Vagina (tissue), 2 donors: ENCODE measurements around the gene RBM34. TPM values are rescaled to one million over a fixed set of nuclear protein-coding genes. Genes with fewer than 3 reads are reported as not detected.

Source experiments
- DNase-seq, 2 donors: peaks; one replicate each; pipeline ENCODE4 v3.0.0-alpha.2; 2017; ENCODE audit errors: extremely low spot score in 2 of 2
- H3K27ac ChIP-seq: fragments of 200-600 bp; sonication (generic); one replicate; pipeline ENCODE4 v1.5.1; 2019
- H3K27me3 ChIP-seq: fragments of 200-600 bp; sonication (generic); one replicate; pipeline ENCODE4 v1.5.1; 2019
- H3K36me3 ChIP-seq, 2 donors: fragments of 200-600 bp; sonication (generic); one replicate each; pipeline ENCODE4 v1.5.1; 2017 to 2019
- H3K4me1 ChIP-seq: fragments of 200-600 bp; sonication (generic); one replicate; pipeline ENCODE4 v1.5.1; 2019
- H3K4me3 ChIP-seq, 2 donors: fragments of 200-600 bp; sonication (generic); 1 replicate in 1 of 2; 2 replicates in 1 of 2; pipeline ENCODE4 v1.5.1; 2016 to 2019
- H3K9me3 ChIP-seq: fragments of 200-600 bp; sonication (generic); one replicate; pipeline ENCODE4 v1.5.1; 2019
- POLR2A ChIP-seq, 2 donors: fragments of 450-650 bp; IDR thresholded peaks; one replicate each; pipeline ENCODE4 v1.6.1; 2017; ENCODE audit warnings: antibody characterized with exemption in 2 of 2, mild to moderate bottlenecking in 2 of 2, moderate library complexity in 2 of 2
- POLR2AphosphoS5 ChIP-seq, 2 donors: sonication (generic); formaldehyde crosslinking; IDR thresholded peaks; one replicate each; pipeline ENCODE4 v1.9.0; 2017; ENCODE audit warnings: antibody characterized with exemption in 2 of 2, mild to moderate bottlenecking in 2 of 2, low read depth in 1 of 2; ENCODE audit not compliant: insufficient read depth in 1 of 2
- intact Hi-C: fragments of 100-400 bp; cut with DNase I; formaldehyde crosslinking; loops from one replicate; pipeline ENCODE4 v1.15.1; 2023
- total RNA-seq: library from RNA; depleted of rRNA; stranded (reverse); fragments of >200 nt; gene quantifications from one replicate; pipeline ENCODE4 v1.2.3, GENCODE V29; 2016
- TF ChIP-seq, protein P1 (sequence below), 3 experiments: fragments of 450-650 bp in 2 of 3; fragments of 200-600 bp in 1 of 3; sonication (generic) in 1 of 3; IDR thresholded peaks; one replicate each; pipeline ENCODE4 v1.5.1; 2017 to 2019; ENCODE audit warnings: antibody characterized with exemption in 3 of 3, mild to moderate bottlenecking in 2 of 3, moderate library complexity in 2 of 3

The RBM34 gene
- total RNA-seq, 1 donor from 2014 or later = 44.7 TPM

DNA sequence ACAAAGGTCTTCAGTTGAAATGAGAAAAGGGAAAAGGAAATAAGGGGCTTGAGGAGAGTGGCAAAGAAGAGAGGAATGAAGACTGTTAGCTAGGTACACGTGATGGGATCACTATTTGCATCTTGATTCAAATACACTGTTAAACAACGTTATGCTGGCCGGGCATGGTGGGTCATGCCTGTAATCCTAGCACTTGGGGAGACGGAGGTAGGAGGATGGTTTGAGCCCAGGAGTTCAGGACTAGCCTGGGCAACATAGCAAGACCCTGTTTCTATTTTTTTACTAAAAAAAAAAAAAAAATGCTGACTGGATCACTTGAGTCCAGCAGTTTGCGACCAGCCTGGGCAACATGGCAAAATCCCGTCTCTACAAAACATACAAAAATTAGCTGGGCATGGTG lies 2.4 kb downstream of the RBM34 start:
- Histone ChIP-seq H3K9me3 (no peaks in the 10 kb centered on the region), H3K27me3 (no peaks in the 10 kb centered on the region), H3K4me1 (peaks cover 48% of the 10 kb centered on the region), H3K27ac (no peak overlapping the region), H3K4me3 (no peak overlapping the region), H3K36me3 (peaks cover 0 to 17% of the 10 kb centered on the region in 2 donors)
- TF ChIP-seq, protein P1, sequence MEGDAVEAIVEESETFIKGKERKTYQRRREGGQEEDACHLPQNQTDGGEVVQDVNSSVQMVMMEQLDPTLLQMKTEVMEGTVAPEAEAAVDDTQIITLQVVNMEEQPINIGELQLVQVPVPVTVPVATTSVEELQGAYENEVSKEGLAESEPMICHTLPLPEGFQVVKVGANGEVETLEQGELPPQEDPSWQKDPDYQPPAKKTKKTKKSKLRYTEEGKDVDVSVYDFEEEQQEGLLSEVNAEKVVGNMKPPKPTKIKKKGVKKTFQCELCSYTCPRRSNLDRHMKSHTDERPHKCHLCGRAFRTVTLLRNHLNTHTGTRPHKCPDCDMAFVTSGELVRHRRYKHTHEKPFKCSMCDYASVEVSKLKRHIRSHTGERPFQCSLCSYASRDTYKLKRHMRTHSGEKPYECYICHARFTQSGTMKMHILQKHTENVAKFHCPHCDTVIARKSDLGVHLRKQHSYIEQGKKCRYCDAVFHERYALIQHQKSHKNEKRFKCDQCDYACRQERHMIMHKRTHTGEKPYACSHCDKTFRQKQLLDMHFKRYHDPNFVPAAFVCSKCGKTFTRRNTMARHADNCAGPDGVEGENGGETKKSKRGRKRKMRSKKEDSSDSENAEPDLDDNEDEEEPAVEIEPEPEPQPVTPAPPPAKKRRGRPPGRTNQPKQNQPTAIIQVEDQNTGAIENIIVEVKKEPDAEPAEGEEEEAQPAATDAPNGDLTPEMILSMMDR (IDR thresholded peaks at IDR 0.05) = no peak
- no peak for TF ChIP-seq POLR2AphosphoS5 (IDR thresholded peaks at IDR 0.05; ENCODE audit: insufficient read depth in 1 of 2, low read depth in 1 of 2)
- no peak for TF ChIP-seq POLR2A (IDR thresholded peaks at IDR 0.05)
- DNase-seq = no peak
- intact Hi-C loops = no loop called here

DNA sequence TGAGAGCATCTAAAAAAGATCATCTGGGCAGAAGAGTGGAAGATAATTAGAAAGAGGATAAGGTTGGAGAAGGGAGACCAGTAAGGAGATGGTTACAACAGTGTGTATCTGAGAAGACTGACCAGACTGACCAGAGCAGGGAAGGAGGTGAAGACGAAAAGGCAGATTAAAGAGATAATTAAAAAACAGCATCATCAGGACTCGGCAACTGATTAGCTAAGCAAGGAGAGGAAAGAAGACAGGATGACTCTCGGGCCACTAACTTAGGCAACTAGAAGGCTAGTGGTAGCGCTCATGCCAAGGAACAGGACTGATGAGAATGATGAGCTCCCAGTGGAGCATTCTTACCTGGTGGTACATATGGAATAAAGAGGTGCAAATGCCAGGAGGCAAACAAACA lies 3.9 kb downstream of the RBM34 start:
- H3K4me1 ChIP-seq = peaks cover 48% of the 10 kb centered on the region

DNA sequence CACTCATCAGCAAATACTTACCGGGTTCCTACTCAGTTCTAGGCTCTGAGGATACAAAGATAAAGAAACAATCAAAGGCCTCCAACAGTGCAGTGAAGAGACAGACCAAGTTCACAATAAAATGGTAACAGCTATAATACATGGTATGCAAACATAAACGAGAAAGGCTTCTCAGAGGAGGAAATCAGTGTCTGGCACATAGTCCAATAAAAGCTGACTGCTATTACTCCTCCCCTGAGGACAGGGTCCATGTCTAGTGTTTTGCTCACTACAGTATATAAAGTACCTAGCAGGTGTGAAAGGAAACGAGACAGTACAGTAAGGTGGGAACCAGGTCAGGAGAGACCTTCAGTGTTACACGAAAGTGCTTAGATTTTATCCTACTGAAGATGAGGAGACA lies 4.3 kb downstream of the RBM34 start:
- intact Hi-C loops = no loop called here
- no peak overlapping the region for H3K27ac ChIP-seq
- no peaks in the 10 kb centered on the region for H3K27me3 ChIP-seq
- no peak for TF ChIP-seq POLR2A (IDR thresholded peaks at IDR 0.05)
- H3K4me3 ChIP-seq = no peak overlapping the region
- no peak for DNase-seq
- peaks cover 44% of the 10 kb centered on the region for H3K4me1 ChIP-seq
- H3K9me3 ChIP-seq = no peaks in the 10 kb centered on the region
- peaks cover 0 to 34% of the 10 kb centered on the region in 2 donors for H3K36me3 ChIP-seq

More for the DNA sequence above, 3.9 kb downstream of the RBM34 start:
- Histone ChIP-seq H3K9me3 (no peaks in the 10 kb centered on the region), H3K36me3 (peaks cover 0 to 30% of the 10 kb centered on the region in 2 donors), H3K27ac (no peak overlapping the region), H3K27me3 (no peaks in the 10 kb centered on the region), H3K4me3 (no peak overlapping the region)
- intact Hi-C loops = no loop called here
- DNase-seq = no peak
- TF ChIP-seq POLR2A (IDR thresholded peaks at IDR 0.05) (no peak), POLR2AphosphoS5 (IDR thresholded peaks at IDR 0.05; ENCODE audit: insufficient read depth in 1 of 2, low read depth in 1 of 2) (no peak)
- TF ChIP-seq, protein P1 (IDR thresholded peaks at IDR 0.05) = no peak

DNA sequence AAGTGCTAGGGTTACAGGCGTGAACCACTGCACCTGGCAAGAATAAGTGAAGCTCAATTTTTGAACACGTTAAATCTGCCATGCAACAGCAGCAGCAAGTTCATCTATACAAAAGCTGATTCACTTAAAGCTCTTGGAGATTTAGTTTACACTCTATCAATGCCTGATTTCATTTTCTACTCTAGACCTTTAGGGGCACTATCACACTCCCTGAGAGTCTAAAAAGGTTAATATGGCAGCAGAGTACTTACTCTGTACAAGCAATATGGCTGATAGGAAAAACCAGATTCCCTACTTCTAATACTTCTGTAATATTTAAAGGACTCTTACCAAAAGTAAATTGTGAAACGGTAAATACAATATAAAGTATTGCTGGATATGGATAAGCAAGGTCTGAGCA lies 4.8 kb downstream of the RBM34 start:
- Histone ChIP-seq H3K27ac (no peak overlapping the region), H3K9me3 (no peaks in the 10 kb centered on the region), H3K36me3 (peaks cover 0 to 39% of the 10 kb centered on the region in 2 donors), H3K4me1 (peaks cover 42% of the 10 kb centered on the region), H3K4me3 (no peak overlapping the region), H3K27me3 (no peaks in the 10 kb centered on the region)
- no peak for DNase-seq
- intact Hi-C loops = no loop called here
- TF ChIP-seq, protein P1 (IDR thresholded peaks at IDR 0.05) = no peak
- no peak for TF ChIP-seq POLR2A (IDR thresholded peaks at IDR 0.05)
- no peak for TF ChIP-seq POLR2AphosphoS5 (IDR thresholded peaks at IDR 0.05; ENCODE audit: insufficient read depth in 1 of 2, low read depth in 1 of 2)

DNA sequence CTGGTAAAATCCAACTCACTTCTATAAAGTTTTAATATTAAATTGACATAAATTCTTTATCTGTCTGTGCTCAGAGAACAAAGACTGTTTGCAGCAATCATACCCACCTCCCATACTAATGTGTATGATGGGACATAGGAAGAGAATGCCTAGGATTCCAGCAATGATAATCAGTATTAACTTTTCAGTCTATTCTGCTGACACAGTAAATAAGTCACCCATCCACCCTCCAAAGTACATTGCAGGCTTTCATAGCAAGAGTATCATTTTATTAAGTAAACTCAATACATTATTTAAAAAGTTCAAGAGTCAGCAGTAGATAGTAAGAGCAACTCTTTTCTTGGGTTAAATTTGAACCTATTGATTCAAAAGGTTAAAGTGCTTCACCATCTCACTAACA lies 8.8 kb downstream of the RBM34 start:
- H3K4me3 ChIP-seq = no peak overlapping the region
- no peak for DNase-seq
- intact Hi-C loops = no loop called here
- H3K27ac ChIP-seq = no peak overlapping the region
- H3K27me3 ChIP-seq = no peaks in the 10 kb centered on the region
- H3K9me3 ChIP-seq = no peaks in the 10 kb centered on the region
- peaks cover 0 to 65% of the 10 kb centered on the region in 2 donors for H3K36me3 ChIP-seq
- peaks cover 16% of the 10 kb centered on the region for H3K4me1 ChIP-seq
- TF ChIP-seq, protein P1 (IDR thresholded peaks at IDR 0.05) = no peak
- TF ChIP-seq POLR2AphosphoS5 (IDR thresholded peaks at IDR 0.05; ENCODE audit: insufficient read depth in 1 of 2, low read depth in 1 of 2) (no peak), POLR2A (IDR thresholded peaks at IDR 0.05) (no peak)
